ENCODE data around the gene PIK3R6.

GRCh38 chr17:8881606-8882005, 14.1 kb upstream of the PIK3R6 start:
- no peak for TF ChIP-seq EZH2phosphoT487 (IDR thresholded peaks at IDR 0.05; ENCODE audit: insufficient read depth, low read depth)
- TF ChIP-seq EZH2 (IDR thresholded peaks at IDR 0.05; ENCODE audit: insufficient read depth, poor library complexity, severe bottlenecking): no peak
